HL-60/S4 (cell line): ENCODE data around the gene OR1F1.
"Not testable (repeated sequence)": the region's sequence is repeated elsewhere in the genome, so short reads cannot be mapped to it uniquely, and the experiment has no call there.

Experiments used
- in situ Hi-C: fragments of 300-500 bp; cut with MboI; formaldehyde crosslinking; loops from 2 replicates; pipeline ENCODE4 v1.14.3; 2022; ENCODE audit warnings: low sequenced_read_pairs

The OR1F1 gene

GRCh38 chr16:3171855-3172593 lies 16.0 kb upstream of the OR1F1 start:
- in situ Hi-C loops: no loop called here

- in situ Hi-C loops: no loop called here
These were observed 13.9 kb upstream of the OR1F1 start for GRCh38 chr16:3173892-3174617.

GRCh38 chr16:3174618-3175148 lies 13.3 kb upstream of the OR1F1 start:
- in situ Hi-C loops: no loop called here

DNA sequence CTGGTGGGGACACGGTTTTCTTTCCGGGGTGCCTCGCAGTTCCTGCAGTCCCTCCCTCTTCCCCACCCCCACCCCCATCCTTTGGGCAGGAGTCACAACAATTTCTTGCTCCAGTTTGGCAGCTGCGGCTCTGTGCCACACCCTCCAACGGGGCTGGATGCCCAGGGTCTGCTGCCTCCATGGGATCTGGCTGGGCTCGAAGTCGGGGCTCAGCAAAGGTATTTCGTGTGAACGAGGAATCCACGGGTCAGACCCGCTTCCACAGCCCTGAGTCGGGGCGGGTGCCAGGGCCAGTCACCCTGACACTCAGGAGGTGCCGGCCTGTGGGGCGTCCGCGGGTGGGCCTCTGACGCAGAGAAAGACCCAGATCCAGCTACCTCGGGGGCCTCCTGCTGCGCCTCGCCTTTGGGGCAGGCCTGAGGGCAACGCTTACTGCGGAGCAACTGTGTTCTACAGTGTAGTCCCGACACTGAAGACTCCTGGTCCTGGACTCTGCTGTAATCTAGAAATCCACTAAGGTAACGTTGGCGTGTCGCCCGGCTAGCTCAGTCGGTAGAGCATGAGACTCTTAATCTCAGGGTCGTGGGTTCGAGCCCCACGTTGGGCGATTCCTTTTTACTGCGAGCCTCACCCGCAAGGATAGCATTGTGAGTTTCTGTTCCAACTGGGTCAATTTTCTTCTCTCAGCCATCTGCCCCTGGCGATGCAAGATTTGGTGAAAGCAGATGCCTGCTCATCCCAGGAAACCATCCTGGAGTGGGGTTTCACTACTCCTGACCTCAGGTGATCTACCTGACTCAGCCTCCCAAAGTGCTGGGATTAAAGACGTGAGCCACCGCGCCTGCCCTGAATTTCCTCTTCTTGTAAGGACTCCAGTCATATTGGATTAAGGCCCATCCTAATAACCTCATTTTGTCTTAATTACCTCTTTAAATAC lies 12.6 kb upstream of the OR1F1 start:
- in situ Hi-C loops: no loop called here

GRCh38 chr16:3179651-3180050 lies 8.4 kb upstream of the OR1F1 start:
- in situ Hi-C loops: no loop called here

- in situ Hi-C loops: no loop called here
These were observed 7.5 kb upstream of the OR1F1 start for GRCh38 chr16:3180445-3180878.

- in situ Hi-C loops: not testable (repeated sequence)
These were observed 5.8 kb upstream of the OR1F1 start for GRCh38 chr16:3182293-3182607.

DNA sequence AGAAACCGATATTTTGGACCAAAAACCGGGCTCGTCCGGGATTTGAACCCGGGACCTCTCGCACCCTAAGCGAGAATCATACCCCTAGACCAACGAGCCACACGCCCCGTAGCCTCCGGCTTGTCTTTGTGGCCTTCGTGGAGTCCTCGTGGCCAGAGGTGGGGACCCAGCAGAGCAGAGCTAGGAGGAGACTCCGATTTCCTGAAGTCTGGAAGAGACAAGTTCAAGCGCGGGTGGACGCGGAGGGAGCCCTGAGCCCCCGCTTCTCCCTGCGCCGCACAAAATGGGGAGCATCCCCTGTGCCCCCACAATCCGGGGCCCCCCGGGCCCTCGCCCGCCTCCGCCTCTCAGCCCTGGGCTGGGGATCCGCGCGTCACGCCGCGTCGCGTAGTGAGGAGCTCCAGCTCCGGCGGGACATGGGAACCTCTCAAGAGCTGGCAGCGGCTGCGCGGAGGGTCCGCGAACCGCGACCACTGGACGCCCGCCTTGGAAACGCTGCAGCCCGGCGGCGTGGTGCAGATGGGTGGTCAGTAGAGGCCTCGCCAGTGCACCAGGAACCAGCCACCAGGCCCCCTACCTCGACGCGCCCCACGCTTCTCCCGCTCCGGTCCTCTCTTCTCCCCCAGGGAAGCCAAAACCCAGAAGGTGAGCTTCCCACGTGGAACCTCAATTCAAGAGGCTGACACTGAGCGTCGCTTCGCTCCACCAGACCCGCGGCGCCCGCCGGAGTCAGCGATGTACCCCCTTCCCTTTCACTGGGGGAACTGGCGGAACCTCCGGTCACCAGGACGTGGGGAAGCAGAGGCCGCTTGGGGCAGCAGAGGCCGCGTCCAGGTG lies 5.2 kb upstream of the OR1F1 start:
- in situ Hi-C loops: no loop called here

DNA sequence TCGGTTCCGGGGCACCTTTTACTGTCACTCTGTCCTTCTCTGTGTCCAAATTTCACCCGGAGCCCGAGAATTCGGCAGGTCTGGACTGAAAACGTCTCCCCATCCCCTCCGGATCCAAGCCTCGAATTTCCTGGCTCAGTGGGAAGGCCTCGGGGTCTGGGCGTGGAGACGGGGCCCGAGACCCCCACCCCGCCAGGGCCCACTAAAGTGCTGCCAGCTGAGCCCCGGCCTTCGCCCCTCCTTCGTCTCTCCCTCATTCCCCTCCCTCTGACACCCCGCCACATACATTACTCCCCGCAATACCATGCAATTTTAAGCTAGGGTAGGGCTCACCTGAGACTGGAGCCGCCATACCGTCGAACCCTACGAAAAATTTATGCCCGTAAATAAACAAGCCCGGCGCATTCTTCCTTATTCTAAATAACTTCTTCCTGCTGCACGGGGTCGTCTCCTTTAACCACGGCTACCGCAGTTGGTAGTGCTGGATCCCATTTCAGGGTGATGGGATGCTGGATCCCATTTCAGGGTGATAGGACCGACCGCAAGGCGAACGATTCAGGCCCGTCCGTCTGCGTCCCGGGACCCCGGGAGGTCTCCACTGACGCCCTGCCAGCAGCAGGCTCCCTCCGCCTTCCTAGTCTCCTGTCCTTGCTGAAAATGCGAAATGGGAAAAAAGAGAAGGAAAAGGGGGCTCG lies 4.4 kb upstream of the OR1F1 start:
- in situ Hi-C loops: no loop called here

- in situ Hi-C loops: no loop called here
These were observed 886 bp upstream of the OR1F1 start for GRCh38 chr16:3186946-3187690.

- in situ Hi-C loops: no loop called here
These were observed 596 bp downstream of the OR1F1 start for GRCh38 chr16:3188675-3188924.

DNA sequence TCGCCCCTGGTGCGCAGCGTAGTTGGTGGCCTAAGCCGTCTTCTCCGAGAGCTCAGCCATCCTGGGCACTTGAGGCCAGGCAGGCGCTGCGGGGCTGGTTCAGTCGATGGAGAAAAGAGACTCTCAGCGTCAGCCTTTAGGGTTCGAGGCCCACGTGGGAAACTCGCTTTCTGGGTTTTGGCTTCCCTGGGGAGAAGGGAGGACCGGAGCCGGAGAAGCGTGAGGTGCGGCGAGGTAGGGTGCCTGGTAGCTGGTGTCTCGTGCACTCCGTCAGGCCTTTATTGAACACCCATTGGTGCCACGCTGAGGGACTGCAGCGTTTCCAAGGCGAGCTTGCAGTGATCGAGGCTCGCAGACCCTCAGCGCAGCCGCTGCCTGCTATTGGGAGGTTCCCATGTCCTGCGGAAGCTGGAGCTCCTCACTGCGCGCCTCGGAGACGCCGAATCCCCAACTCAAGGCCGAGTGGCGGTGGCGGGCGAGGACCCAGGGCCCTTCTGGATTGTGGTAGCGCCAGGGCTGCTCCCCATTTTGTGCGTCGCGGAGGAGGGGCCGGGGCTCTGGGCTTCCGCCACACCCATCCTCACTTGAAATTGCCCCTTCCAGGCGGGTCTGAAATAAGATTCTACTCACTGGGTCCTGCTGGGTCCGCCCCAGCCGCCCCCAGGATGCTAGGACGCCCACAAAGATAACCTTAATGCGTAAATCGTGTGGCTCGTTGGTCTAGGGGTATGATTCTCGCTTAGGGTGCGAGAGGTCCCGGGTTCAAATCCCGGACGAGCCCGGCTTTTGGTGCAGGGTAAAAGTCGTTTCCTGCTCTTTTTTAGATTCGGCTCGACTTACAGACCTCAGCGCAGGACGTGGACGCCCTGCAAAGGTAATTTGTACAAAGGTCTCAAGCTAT lies 1.2 kb downstream of the OR1F1 start:
- in situ Hi-C loops: no loop called here

- in situ Hi-C loops: no loop called here
These were observed 1.9 kb downstream of the OR1F1 start for GRCh38 chr16:3189869-3190268.

GRCh38 chr16:3190949-3191353 lies 2.9 kb downstream of the OR1F1 start:
- in situ Hi-C loops: no loop called here

GRCh38 chr16:3192476-3193019 lies 4.5 kb downstream of the OR1F1 start:
- in situ Hi-C loops: no loop called here

DNA sequence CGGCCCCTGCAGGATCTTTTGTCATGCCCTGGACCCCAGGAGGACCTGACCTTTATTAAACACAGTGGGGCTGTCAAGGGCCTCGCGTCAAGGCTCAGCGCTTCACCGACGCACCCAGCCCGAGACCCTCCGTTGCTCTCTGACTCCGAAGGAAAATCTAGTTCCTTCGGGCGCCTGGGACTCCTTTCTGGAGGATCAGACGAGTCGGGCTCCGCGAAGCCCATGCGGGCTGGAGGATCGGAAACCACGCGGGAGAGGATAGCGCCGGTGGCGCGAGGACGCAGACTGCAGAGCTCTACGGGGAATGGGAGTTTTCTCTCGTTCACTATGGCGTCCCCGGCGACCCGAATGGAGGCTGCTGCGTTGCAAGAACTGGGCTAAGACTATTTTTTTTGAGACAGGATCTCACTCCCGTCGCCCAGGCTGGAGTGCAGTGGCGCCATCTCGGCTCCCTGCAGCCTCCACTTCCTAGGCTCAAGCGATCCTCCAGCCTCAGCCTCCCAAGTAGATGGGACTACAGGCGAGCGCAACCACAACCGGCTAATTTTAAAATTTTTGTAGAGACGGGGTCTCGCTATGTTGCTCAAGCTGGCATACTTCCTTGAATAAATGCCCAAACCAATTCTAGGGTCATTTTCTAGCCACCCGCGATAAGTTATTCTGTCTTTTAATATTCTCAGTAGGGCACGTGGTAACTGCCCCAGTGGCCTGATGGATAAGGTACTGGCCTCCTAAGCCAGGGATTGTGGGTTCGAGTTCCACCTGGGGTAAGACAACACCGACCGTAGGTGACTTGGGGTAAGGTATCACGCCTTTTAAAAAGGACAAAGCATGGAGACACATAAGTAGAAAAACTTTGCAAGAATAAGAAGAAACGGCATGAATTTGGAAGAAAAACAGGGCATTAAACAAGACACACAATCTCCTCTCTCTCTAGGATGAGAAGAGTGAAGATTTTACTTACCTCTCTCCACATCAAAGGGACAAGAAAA lies 5.5 kb downstream of the OR1F1 start:
- in situ Hi-C loops: no loop called here

DNA sequence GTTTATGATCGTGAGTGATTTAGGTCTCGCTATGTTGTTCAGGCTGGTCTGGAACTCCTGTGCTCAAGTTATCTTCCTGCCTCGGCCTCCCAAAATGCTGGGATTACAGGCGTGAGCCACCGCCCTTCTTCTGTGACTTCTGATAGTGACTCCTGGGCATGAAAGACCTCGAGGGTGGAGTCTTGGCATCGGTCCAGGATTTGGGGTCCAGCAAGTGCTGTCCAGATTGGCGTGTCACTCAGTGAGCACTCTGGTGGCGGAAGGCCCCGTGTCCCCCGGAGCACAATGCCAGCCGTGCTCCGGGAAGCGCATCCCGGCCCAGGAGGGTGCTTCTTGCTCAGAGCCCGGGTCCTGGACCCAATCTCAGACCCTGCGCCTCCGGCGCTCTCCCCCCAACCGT lies 6.8 kb downstream of the OR1F1 start:
- in situ Hi-C loops: no loop called here
